Stomach (tissue), 4 donors: Measurements from ENCODE around the gene GRIA4.

Source experiments
- CTCF ChIP-seq, 7 experiments: fragments of 450-650 bp in 4 of 7; fragments of 200-600 bp in 3 of 7; sonication (generic) in 3 of 7; IDR thresholded peaks; one replicate each; pipeline ENCODE4 v1.5.1; 2016 to 2019; ENCODE audit warnings: antibody characterized with exemption in 7 of 7, control low read depth in 2 of 7, mild to moderate bottlenecking in 1 of 7
- EP300 ChIP-seq: sonication (generic); formaldehyde crosslinking; IDR thresholded peaks from one replicate; pipeline ENCODE4 v1.6.1; 2017; ENCODE audit warnings: antibody characterized with exemption

GRCh38 chr11:106031202-106031810, 421.4 kb downstream of the GRIA4 start:
- TF ChIP-seq EP300: no peak
- no peak for TF ChIP-seq CTCF (IDR thresholded peaks at IDR 0.05)
